Ishikawa (cell line): ENCODE data around the gene GPR32.

Experiments
- CEBPB ChIP-seq: IDR thresholded peaks from 2 replicates; pipeline ENCODE4 v1.6.1; 2012
- CREB1 ChIP-seq: IDR thresholded peaks from 2 replicates; pipeline ENCODE4 v1.6.1; 2012; ENCODE audit warnings: low read depth
- EGR1 ChIP-seq: IDR thresholded peaks from 2 replicates; pipeline ENCODE4 v1.6.1; 2012
- EP300 ChIP-seq: IDR thresholded peaks from 2 replicates; pipeline ENCODE4 v1.6.1; 2012; ENCODE audit warnings: borderline replicate concordance
- FOXM1 ChIP-seq: IDR thresholded peaks from 2 replicates; pipeline ENCODE4 v1.6.1; 2012; ENCODE audit warnings: low read depth, borderline replicate concordance
- MAX ChIP-seq: IDR thresholded peaks from 2 replicates; pipeline ENCODE4 v1.6.1; 2012
- RAD21 ChIP-seq: IDR thresholded peaks from 2 replicates; pipeline ENCODE4 v1.6.1; 2012; ENCODE audit warnings: low read depth
- REST ChIP-seq: IDR thresholded peaks from 2 replicates; pipeline ENCODE4 v1.6.1; 2012; ENCODE audit warnings: low read depth, mild to moderate bottlenecking
- TAF1 ChIP-seq: IDR thresholded peaks from 2 replicates; pipeline ENCODE4 v1.6.1; 2012; ENCODE audit warnings: low read depth, mild to moderate bottlenecking
- TCF12 ChIP-seq: IDR thresholded peaks from 2 replicates; pipeline ENCODE4 v1.6.1; 2012; ENCODE audit warnings: low read depth
- TEAD4 ChIP-seq: IDR thresholded peaks from 2 replicates; pipeline ENCODE4 v1.6.1; 2012
- YY1 ChIP-seq: IDR thresholded peaks from 2 replicates; pipeline ENCODE4 v1.6.1; 2012; ENCODE audit warnings: low read depth
- ZBTB7A ChIP-seq: IDR thresholded peaks from 2 replicates; pipeline ENCODE4 v1.6.1; 2012; ENCODE audit warnings: low read depth
- TF ChIP-seq, protein P1 (sequence below): IDR thresholded peaks from 2 replicates; pipeline ENCODE4 v1.6.1; 2012

- TF ChIP-seq RAD21 = no peak
- TF ChIP-seq CREB1 = no peak
- TF ChIP-seq TAF1 = no peak
- TF ChIP-seq, protein P1, sequence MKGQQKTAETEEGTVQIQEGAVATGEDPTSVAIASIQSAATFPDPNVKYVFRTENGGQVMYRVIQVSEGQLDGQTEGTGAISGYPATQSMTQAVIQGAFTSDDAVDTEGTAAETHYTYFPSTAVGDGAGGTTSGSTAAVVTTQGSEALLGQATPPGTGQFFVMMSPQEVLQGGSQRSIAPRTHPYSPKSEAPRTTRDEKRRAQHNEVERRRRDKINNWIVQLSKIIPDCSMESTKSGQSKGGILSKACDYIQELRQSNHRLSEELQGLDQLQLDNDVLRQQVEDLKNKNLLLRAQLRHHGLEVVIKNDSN = no peak
- no peak for TF ChIP-seq REST
- TF ChIP-seq TCF12 = no peak
- no peak for TF ChIP-seq EP300
- TF ChIP-seq YY1 = no peak
- TF ChIP-seq EGR1 = no peak
- TF ChIP-seq TEAD4 = no peak
- TF ChIP-seq CEBPB = no peak
- TF ChIP-seq MAX = no peak
- no peak for TF ChIP-seq ZBTB7A
- TF ChIP-seq FOXM1 = no peak
These were observed 28.9 kb upstream of the GPR32 start for GRCh38 chr19:50741179-50741933.
